HepG2 (cell line): ENCODE data around the gene INSYN2B. TPM values are rescaled to one million over a fixed set of nuclear protein-coding genes. Genes with fewer than 3 reads are reported as not detected.

Experiments used
- ATAC-seq: fragments of 200-7000 bp; cut with Tn5 transposase; 3 replicates; pipeline ENCODE4 v1.9.1; 2020; ENCODE audit warnings: mild to moderate bottlenecking, moderate library complexity
- BruUV-seq: library from RNA; stranded (reverse); fragments of 400-500 nt; replicated peaks from 2 replicates; lab custom pipeline; 2021; lab: Mats Ljungman, UMichigan
- CTCF ChIA-PET: fragments of 300-600 bp; formaldehyde crosslinking; extraction: SDS; loops from one replicate; lab custom pipeline; 2021; ENCODE audit warnings: low total read pairs, inconsistent platforms, low intra/inter-chr PET ratio; lab: Yijun Ruan, JAX
- POLR2A ChIA-PET: fragments of 350-600 bp; sonication (Branson Sonifier 250); formaldehyde crosslinking; loops from one replicate; lab custom pipeline; 2020; ENCODE audit warnings: antibody characterized with exemption, inconsistent platforms; lab: Yijun Ruan, JAX
- DNase-seq: peaks from one replicate; pipeline ENCODE4 v3.0.0-alpha.2; 2015; ENCODE audit warnings: low spot score
- FAIRE-seq: peaks from 3 replicates; lab custom pipeline; 2011; peaks lifted over from hg19 to GRCh38; lab: Jason Lieb, UNC
- H2AFZ ChIP-seq: one replicate; pipeline ENCODE4 v1.6.1; 2011; ENCODE audit warnings: low read length, inconsistent platforms
- H3K27ac ChIP-seq: fragments of 300-600 bp; 3 replicates; pipeline ENCODE4 v1.8.0; 2011; ENCODE audit warnings: mixed run types, mild to moderate bottlenecking, mixed read lengths, low read length, inconsistent platforms; ENCODE audit not compliant: insufficient read depth; ENCODE audit errors: extremely low read length
- H3K27me3 ChIP-seq, 2 experiments: fragments of 200-600 bp in 1 of 2; 2 replicates in 1 of 2; 3 replicates in 1 of 2; pipeline versions ENCODE4 v1.6.0 to v1.8.0; 2011; ENCODE audit warnings: low read length in 2 of 2, mild to moderate bottlenecking in 2 of 2, moderate library complexity in 2 of 2, inconsistent platforms in 1 of 2; ENCODE audit not compliant: insufficient read depth in 2 of 2, control insufficient read depth in 1 of 2
- H3K36me3 ChIP-seq, 2 experiments: fragments of 200-600 bp in 1 of 2; replicated peaks in 1 of 2; 2 replicates in 1 of 2; 3 replicates in 1 of 2; pipeline versions ENCODE4 v1.5.1 to v1.8.0; 2011; ENCODE audit warnings: low read length in 2 of 2, inconsistent platforms in 1 of 2; ENCODE audit not compliant: insufficient read depth in 2 of 2, control insufficient read depth in 1 of 2
- H3K4me1 ChIP-seq: 2 replicates; pipeline ENCODE4 v1.5.1; 2012; ENCODE audit warnings: low read length, inconsistent platforms; ENCODE audit not compliant: insufficient read depth
- H3K4me2 ChIP-seq: 2 replicates; pipeline ENCODE4 v1.6.0; 2011; ENCODE audit warnings: low read depth, low read length, inconsistent platforms
- H3K4me3 ChIP-seq, 3 experiments: fragments of 200-600 bp in 1 of 3; sonication (generic), shearing (Covaris generic) in 1 of 3; replicated peaks in 1 of 3; 2 replicates each; pipeline ENCODE4 v1.5.1; 2011 to 2016; ENCODE audit warnings: low read length in 3 of 3, inconsistent platforms in 2 of 3, low read depth in 2 of 3, mild to moderate bottlenecking in 2 of 3, control low read depth in 1 of 3, mixed read lengths in 1 of 3; ENCODE audit not compliant: insufficient read depth in 1 of 3
- H3K79me2 ChIP-seq: one replicate; pipeline ENCODE4 v1.6.1; 2011; ENCODE audit warnings: low read length, inconsistent platforms; ENCODE audit not compliant: insufficient read depth
- H3K9ac ChIP-seq: 2 replicates; pipeline ENCODE4 v1.6.0; 2011; ENCODE audit warnings: mild to moderate bottlenecking, low read depth, low read length, inconsistent platforms; ENCODE audit not compliant: insufficient read depth
- H3K9me3 ChIP-seq: 2 replicates; pipeline ENCODE4 v1.5.1; 2012; ENCODE audit warnings: mild to moderate bottlenecking, low read length
- H4K20me1 ChIP-seq: 2 replicates; pipeline ENCODE4 v1.6.0; 2011; ENCODE audit warnings: inconsistent platforms, mild to moderate bottlenecking, low read length, moderate library complexity; ENCODE audit not compliant: insufficient read depth
- CREBL2 ChIP-seq: sonication (generic); formaldehyde crosslinking; IDR thresholded peaks from 2 replicates; pipeline ENCODE4 v1.8.1; 2023; ENCODE audit warnings: missing genetic modification reagents, mild to moderate bottlenecking, borderline replicate concordance
- LCORL ChIP-seq, 2 experiments: fragments of 450-650 bp in 1 of 2; sonication (generic) in 1 of 2; formaldehyde crosslinking in 1 of 2; IDR thresholded peaks; 2 replicates each; pipeline versions ENCODE4 v1.5.0 to v1.6.1; 2017 to 2020; ENCODE audit warnings: antibody characterized with exemption in 1 of 2, missing genetic modification reagents in 1 of 2
- MIXL1 ChIP-seq: IDR thresholded peaks from 2 replicates; pipeline ENCODE4 v1.6.1; 2016
- NR2C2 ChIP-seq: sonication (generic); formaldehyde crosslinking; IDR thresholded peaks from 2 replicates; pipeline ENCODE4 v1.4.0; 2020; ENCODE audit warnings: missing genetic modification reagents, mild to moderate bottlenecking, moderate library complexity, borderline replicate concordance
- RCOR2 ChIP-seq: IDR thresholded peaks from 2 replicates; pipeline ENCODE4 v1.6.1; 2016; ENCODE audit warnings: missing biosample characterization, missing genetic modification reagents
- TBP ChIP-seq: sonication (generic); formaldehyde crosslinking; IDR thresholded peaks from 2 replicates; pipeline ENCODE4 v1.5.0; 2020; ENCODE audit warnings: missing genetic modification reagents
- ZNF740 ChIP-seq: sonication (generic); formaldehyde crosslinking; IDR thresholded peaks from 2 replicates; pipeline ENCODE4 v1.4.0; 2020; ENCODE audit warnings: missing genetic modification reagents
- ZNF790 ChIP-seq: sonication (generic); formaldehyde crosslinking; IDR thresholded peaks from 2 replicates; pipeline ENCODE4 v1.8.0; 2022; ENCODE audit warnings: missing genetic modification reagents, mild to moderate bottlenecking, borderline replicate concordance
- WGBS: methylation state at CpG from one replicate; pipeline ENCODE4 v1.1.6; 2017; ENCODE audit warnings: low lambda C conversion rate; 5-methylcytosine and 5-hydroxymethylcytosine counted together
- in situ Hi-C: cut with HindIII; loops from 2 replicates; pipeline ENCODE4 v1.10.0; 2017; ENCODE audit warnings: low pct_unique_long_range_greater_than_20kb; ENCODE audit not compliant: extremely low pct_ligation_motif_present
- intact Hi-C: fragments of 100-400 bp; cut with micrococcal nuclease; formaldehyde crosslinking; loops from one replicate; pipeline ENCODE4 v1.10.0; 2022; ENCODE audit not compliant: unreplicated experiment
- polyA plus RNA-seq, 8 experiments: library from polyadenylated mRNA; depleted of rRNA in 3 of 8; stranded (reverse) in 7 of 8; unstranded in 1 of 8; fragments of >200 nt; fragmentation: Illumina TruSeq in 4 of 8; extraction: Trizol in 4 of 8; gene quantifications; 2 replicates each; pipeline versions ENCODE4 v1.2.1 to v1.2.3, GENCODE V29; 2011 to 2016; ENCODE audit warnings: low read depth in 4 of 8, missing spikeins in 1 of 8, mixed read lengths in 1 of 8; ENCODE audit not compliant: insufficient read depth in 1 of 8
- total RNA-seq, 5 experiments: library from RNA; depleted of rRNA; stranded (reverse); fragments of >200 nt; fragmentation: Illumina TruSeq; extraction: Trizol; gene quantifications; 2 replicates each; pipeline ENCODE4 v1.2.3, GENCODE V29; 2016; ENCODE audit warnings: low read depth in 1 of 5

Gene INSYN2B
- total and polyA plus RNA-seq, 2 of the 13 experiments (the other 11 are each of a cell fraction or from before 2014, with no cell fraction given): not detected

GRCh38 chr5:169874621-169875020, 105.7 kb downstream of the INSYN2B start:
- Histone ChIP-seq H3K27ac (no peak overlapping the region), H3K4me1 (no peaks in the 10 kb centered on the region), H2AFZ (no peak overlapping the region), H3K4me2 (no peak overlapping the region), H4K20me1 (no peaks in the 10 kb centered on the region), H3K4me3 (no peak overlapping the region), H3K36me3 (no peaks in the 10 kb centered on the region), H3K9me3 (no peaks in the 10 kb centered on the region), H3K9ac (no peak overlapping the region), H3K79me2 (no peaks in the 10 kb centered on the region), H3K27me3 (no peaks in the 10 kb centered on the region)
- FAIRE-seq: no peak
- intact Hi-C loops (no loop called here), in situ Hi-C loops (no loop called here)
- 2% methylated on average over 3 of the region's 4 CpGs for WGBS
- ChIA-PET POLR2A (no interaction called here), CTCF (no interaction called here)
- BruUV-seq: no TSS peak
- no peak for DNase-seq
- no peak for ATAC-seq
- TF ChIP-seq CREBL2: no peak
- no peak for TF ChIP-seq TBP

- no TSS peak for BruUV-seq
- intact Hi-C loops: no loop called here
- Histone ChIP-seq H3K4me1 (no peaks in the 10 kb centered on the region), H3K4me2 (no peak overlapping the region), H3K27ac (no peak overlapping the region), H2AFZ (no peak overlapping the region), H3K36me3 (no peaks in the 10 kb centered on the region), H3K27me3 (no peaks in the 10 kb centered on the region), H4K20me1 (no peaks in the 10 kb centered on the region), H3K79me2 (no peaks in the 10 kb centered on the region), H3K9me3 (no peaks in the 10 kb centered on the region), H3K4me3 (no peak overlapping the region), H3K9ac (no peak overlapping the region)
- FAIRE-seq: no peak
- DNase-seq: no peak
- ChIA-PET CTCF (no interaction called here), POLR2A (no interaction called here)
- WGBS: 0% methylated on average over 5 of the region's 5 CpGs
- TF ChIP-seq ZNF740 (CRISPR knock-in tag) (no peak), ZNF790 (CRISPR knock-in tag) (no peak), NR2C2 (CRISPR knock-in tag) (no peak), RCOR2 (CRISPR knock-in tag) (no peak), LCORL (IDR thresholded peaks at IDR 0.05) (no peak), LCORL (CRISPR knock-in tag; IDR thresholded peaks at IDR 0.05) (no peak), MIXL1 (no peak)
- in situ Hi-C loops: no loop called here
- no peak for ATAC-seq
These were observed 106.7 kb downstream of the INSYN2B start for GRCh38 chr5:169873642-169874041.
